T-helper 2 cell (primary cell): Measurements from ENCODE around the gene TGDS.
A peak's percentile ranks its signal among the peaks of the same experiment; 100 is the strongest.
"Not testable (repeated sequence)": the region's sequence is repeated elsewhere in the genome, so short reads cannot be mapped to it uniquely, and the experiment has no call there.

Experiments used
- DNase-seq, 5 experiments: peaks; one replicate each; pipeline versions ENCODE4 v3.0.0 to v3.0.0-alpha.2; 2012 to 2022
- total RNA-seq, 2 donors: gene quantifications; one replicate each; lab custom pipeline; 2026; lab: John Stamatoyannopoulos, UW

Gene TGDS, protein sequence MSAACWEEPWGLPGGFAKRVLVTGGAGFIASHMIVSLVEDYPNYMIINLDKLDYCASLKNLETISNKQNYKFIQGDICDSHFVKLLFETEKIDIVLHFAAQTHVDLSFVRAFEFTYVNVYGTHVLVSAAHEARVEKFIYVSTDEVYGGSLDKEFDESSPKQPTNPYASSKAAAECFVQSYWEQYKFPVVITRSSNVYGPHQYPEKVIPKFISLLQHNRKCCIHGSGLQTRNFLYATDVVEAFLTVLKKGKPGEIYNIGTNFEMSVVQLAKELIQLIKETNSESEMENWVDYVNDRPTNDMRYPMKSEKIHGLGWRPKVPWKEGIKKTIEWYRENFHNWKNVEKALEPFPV
- total RNA-seq, result 5.6 to 11.9 reads per million in 2 donors

GRCh38 chr13:94595950-94596574 lies at the start of gene TGDS:
Gene TGDS, minus strand, starts transcription at chr13:94596152. Its CDS starts 16 bp downstream, at chr13:94596136.
- DNase-seq, result peak; percentile 59 to 98 (median 82)

GRCh38 chr13:94641409-94641941 lies 45.5 kb upstream of the TGDS start:
- DNase-seq, result no peak

- DNase-seq, result no peak
Measured at GRCh38 chr13:94640721-94641120, 44.8 kb upstream of the TGDS start.

DNA sequence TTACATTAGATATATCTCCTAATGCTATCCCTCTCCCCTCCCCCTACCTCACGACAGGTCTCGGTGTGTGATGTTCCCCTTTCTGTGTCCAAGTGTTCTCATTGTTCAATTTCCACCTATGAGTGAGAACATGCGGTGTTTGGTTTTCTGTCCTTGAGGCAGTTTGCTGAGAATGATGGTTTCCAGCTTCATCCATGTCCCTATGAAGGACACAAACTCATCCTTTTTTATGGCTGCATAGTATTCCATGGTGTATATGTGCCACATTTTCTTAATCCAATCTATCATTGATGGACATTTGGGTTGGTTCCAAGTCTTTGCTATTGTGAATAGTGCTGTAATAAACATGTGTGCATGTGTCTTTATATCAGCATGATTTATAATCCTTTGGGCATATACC lies 41.7 kb upstream of the TGDS start:
- DNase-seq, result not testable (repeated sequence)

GRCh38 chr13:94636942-94637578 lies 41.1 kb upstream of the TGDS start:
- DNase-seq, result no peak

DNA sequence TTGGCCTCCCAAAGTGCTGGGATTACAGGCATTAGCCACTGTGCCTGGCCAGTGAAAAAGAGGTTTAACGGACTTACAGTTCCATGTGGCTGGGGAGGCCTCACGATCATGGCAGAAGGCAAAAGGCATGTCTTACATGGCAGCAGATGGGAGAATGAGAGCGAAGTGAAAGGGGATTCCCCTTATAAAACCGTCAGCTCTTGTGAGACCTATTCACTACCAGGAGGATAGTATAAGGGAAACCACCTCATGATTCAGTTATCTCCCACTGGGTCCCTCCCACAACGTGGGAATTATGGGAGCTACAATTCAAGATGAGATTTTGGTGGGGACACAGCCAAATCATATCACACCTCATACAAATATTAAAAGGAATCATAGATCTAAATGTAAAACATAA lies 40.1 kb upstream of the TGDS start:
- not testable (repeated sequence) for DNase-seq

- DNase-seq, result no peak
Measured at GRCh38 chr13:94632226-94632980, 36.5 kb upstream of the TGDS start.

DNA sequence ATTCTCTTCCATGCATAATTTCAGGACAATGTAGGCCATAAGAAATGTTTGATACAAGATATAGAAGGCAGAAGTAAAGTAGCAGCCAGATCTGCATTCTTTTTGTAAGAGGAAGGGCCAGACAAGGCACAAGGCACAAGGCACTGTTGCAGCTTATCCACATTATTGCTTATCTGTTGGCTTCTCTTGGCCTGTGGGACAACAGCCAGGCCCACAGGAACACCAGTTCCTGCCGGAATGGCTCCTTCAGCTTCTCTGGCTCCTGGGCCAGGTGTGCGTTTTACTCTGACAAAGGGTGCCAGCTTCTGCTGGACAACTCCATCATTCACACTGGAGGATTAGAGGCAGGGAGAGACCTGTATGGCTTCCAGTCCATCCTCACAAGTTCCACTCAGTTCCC lies 34.9 kb upstream of the TGDS start:
- DNase-seq, result no peak

- no peak for DNase-seq
Measured at GRCh38 chr13:94623316-94623715, 27.4 kb upstream of the TGDS start.

- no peak for DNase-seq
Measured at GRCh38 chr13:94622344-94622743, 26.4 kb upstream of the TGDS start.

DNA sequence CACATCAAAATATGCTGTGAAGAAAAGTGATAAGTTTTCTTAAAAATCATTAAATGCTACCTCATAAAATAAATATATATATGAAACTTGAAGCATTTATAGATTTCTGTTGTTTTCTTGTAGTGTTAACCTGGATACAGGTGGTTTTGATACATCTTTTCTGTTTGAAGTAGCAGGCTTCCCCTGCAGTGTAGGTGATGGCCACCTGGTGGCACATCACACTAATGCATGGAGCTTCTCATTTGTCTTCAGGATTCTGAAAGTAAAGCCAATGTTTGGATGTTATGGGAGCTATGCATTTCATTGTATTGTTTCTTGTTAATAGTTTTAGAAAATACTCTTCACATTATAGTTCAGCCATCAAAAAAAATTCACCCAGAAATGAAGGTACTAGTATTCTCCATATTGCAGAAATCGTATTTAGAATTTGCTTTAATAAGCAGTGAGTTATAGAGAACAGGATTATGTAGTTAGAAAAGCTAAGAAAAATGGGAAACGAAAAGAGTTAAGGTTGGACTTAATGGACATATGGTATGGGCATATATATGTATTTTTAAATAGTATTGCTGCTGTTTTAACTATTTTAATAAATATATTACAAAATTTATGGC lies 24.4 kb upstream of the TGDS start:
- peak in 1 of 5 experiments; percentile 50 for DNase-seq

DNA sequence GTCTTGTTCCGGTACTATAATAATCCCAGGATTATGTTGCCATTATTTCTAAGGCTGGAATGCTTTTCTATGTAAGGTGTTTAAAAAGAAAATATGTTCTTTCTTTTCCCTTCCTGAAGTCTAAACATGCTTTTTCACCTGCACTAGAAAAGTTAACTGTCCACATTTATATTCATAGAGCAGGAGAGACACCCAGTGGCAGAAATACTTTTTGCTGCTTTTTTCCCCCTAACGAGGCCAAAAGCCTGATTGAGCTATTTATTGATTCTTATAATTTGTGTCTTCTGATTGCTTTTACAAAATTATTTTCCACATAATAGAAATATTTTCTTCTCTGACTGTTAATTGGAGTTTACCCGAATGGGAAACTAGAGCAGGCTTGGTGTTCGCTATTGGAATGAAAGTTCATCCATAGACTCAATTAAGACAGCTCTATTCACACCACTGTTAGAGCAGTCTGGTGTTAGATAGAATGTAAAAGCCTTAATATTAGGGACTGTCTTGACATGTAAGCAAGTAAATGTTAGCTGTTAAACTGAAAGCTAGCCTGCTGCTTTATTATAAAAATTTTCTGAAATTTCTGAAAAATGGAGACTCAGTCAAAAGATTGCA lies 21.5 kb upstream of the TGDS start:
- peak in 2 of 5 experiments; percentile 13 to 38 for DNase-seq

DNA sequence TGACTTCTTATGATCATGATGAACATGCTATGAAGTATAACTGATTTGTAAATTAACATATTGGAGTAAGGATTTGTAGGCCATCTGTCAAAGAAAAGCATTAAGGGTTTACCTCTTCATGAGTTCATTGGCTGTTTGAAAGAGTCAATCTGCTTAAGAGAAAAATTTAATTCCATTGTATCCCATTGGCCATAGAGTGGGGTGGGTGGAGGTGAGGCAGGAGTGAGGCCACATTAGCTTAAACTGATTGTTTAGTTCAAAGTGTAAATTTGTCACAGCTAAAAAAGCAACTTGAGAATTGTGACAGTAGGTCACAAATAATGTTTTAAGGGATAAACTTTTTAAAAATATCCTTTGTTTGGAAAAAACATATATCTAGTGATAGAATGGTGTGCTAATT lies 17.1 kb upstream of the TGDS start:
- no peak for DNase-seq

GRCh38 chr13:94612050-94612449 lies 16.1 kb upstream of the TGDS start:
- no peak for DNase-seq

DNA sequence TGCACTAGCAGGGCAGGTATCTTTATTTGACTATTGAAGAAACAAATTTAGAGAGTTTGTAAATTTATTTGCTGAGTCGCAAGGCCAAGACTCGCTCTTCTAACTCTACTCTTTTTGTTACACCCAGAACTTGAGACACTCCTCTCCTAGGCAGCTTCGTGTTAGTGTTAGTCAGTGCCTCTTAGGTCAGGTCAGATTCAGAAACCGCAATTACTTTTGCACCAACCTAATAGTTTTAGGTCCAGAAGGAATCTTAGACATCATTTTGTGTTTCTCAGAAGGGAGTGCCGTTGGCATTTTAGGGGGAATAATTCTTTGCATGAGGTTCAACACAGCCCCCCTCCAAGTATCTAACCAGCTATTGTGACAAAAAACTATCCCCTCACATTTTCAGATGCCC lies 14.5 kb upstream of the TGDS start:
- no peak for DNase-seq

DNA sequence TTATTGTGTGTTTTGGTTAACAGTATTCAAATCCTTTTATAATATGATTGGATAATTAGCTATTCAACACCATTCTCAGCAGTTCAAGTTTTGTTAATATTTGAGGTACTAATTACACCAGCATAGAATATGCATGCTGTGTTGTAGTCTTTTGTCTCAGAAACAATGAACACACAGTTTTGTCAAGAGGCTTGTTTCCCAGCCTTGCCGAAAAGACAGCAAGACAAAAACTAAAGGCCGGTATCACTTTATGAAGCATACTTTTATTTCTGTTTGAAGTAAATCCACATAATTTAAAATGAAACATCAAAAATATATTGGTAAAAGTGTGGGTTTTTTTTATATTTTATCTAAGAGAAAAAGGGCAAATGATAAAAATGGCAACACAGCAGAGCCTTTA lies 13.2 kb upstream of the TGDS start:
- DNase-seq, result no peak

DNA sequence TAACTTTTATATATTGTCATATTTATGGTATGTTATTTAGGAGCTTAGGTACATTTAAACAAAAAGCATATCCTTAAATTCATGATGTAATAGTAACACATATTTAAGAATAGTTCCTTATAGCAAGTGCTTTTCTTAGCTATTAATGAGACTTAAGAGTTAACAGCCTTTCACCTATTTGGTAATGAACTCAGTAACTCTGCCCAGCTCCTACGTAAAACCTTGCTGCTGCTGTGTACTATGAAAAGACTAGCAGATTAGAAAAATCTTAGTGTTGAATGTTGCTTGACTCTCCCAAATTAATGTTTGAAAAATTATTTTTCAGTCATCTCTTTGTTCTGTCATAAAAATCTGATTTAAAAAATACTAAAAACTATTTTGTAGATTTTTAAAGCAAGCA lies 12.6 kb upstream of the TGDS start:
- no peak for DNase-seq

GRCh38 chr13:94607939-94608338 lies 12.0 kb upstream of the TGDS start:
- DNase-seq, result no peak

GRCh38 chr13:94607056-94607455 lies 11.1 kb upstream of the TGDS start:
- DNase-seq, result no peak

DNA sequence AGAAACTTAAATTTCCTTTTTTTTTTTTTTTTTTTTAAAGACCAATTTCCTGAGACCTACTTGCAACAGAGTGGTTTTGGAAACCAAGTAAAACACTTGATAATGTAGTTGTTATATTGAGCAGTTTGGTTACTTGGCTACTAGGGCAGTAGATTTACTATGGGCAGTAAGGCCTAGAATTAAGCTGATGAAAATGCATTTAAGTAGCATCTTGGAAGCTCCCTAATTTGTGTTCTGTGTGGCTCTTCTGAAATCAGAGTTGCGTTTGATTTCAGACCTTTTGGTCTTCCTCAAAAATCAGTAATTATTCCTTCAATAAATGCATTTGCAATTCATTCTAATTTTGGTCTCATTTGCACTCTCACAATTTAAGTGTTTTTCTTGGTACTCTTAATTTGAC lies 6.5 kb upstream of the TGDS start:
- no peak for DNase-seq

DNA sequence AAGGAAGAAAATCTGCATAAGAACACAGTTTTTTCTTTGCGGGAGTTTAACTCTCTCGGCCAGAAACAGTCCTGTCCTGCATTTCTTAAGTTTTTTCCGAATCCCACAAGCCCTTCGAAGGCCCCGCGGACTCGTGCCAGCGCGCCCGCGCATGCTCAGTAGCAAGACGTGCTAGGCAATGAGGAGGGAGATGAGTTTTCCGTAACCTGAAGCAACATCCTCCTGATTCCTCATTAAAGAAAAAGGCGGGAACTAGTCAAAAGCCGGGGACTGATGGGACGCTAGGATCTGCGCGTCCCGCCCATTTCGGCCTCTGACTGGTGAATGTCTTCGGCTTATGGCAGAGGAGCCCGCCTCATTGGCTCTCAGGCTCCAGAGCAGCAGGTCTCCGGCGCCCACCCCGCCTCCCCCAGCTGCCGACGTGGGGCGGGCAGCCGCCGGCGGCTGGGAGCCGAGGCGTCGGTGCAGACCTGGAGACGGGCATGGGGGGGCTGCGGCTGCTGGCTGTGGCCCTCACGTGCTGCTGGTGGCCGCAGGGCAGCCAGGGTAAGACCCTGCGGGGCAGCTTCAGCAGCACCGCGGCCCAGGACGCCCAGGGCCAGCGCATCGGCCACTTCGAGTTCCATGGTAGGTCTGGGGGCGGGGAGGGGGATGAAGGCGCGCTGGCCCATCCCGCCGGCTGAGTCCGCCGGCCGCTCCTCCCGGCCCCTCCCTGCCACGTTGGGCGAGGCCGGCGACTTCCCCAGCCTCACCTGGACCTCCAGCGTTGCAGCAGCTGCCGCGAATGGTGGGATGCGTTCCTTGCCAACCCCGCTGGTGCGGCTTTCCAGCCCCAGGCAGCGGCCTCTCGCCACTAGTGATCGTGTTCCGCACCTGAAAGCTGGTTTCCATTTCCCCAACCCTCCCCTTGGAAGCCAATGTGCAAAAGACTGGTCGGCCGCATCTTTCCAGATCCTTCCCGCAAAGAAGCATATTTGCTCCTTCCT lies 5.8 kb upstream of the TGDS start, which contains the start of gene GPR180:
GPR180 (plus strand) TSS at position 412 of the 986 bp plus-strand sequence; CDS start at position 483, 71 bp downstream.
- peak; percentile 59 to 98 (median 83) for DNase-seq
